Measurements from ENCODE around the gene SLC25A45. TPM values are rescaled to one million over a fixed set of nuclear protein-coding genes. Genes with fewer than 3 reads are reported as not detected.

SLC25A45 gene
- total RNA-seq, 1 donor from 2014 or later, result 4.6 TPM

GRCh38 chr11:65389294-65389980, 7.0 kb upstream of the SLC25A45 start:
- DNase-seq (ENCODE audit: low read depth), result no peak

DNA sequence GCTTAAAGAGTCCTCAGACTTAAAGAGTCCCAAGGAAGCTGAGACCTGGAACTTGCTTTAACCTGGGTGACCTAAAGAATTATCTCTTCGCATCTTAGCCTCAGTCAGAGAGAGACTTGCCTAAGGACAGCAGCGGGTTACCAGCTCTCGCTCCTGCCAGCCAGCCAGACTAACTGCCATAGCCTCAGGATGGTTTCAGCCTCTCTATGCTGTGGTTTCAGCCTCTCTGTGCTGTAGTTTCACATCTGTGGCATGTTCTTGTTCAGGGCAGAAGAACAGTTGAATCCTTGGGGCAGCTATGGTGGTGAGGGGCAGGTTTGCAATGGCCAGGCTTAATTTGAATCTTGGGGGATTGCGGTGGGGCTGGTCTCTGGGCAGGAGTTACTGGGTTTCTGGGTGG, 6.3 kb upstream of the SLC25A45 start:
- DNase-seq (ENCODE audit: low read depth), result no peak

GRCh38 chr11:65386307-65387140, 4.1 kb upstream of the SLC25A45 start, which contains the start of gene FRMD8:
Gene FRMD8 (plus strand): TSS chr11:65386637. CDS start chr11:65387037, 400 bp downstream.
- DNase-seq (ENCODE audit: low read depth), result peak; percentile 87

- no peak for DNase-seq (ENCODE audit: low read depth)
Measured at GRCh38 chr11:65384301-65384889, 1.9 kb upstream of the SLC25A45 start.

DNA sequence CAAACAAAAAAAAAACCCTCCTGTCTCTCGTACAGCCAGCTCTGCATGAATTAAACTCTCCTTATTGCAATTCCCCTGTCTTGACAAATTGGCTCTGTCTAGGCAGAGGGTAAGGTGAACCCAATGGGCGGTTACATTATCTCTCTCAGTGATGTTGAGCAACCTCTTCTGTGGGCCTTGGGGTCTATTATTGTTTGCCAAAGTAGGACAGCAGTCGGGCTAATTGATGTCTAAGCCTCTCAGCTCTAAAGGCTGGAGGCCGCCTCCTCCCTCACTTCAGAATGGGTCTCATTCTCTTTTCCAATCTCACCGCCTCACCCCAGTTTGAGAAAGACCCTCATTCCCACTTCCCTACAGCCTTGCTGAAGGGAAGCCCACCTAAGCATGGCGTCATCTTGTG, 1.3 kb upstream of the SLC25A45 start:
- DNase-seq (ENCODE audit: low read depth), result no peak

DNA sequence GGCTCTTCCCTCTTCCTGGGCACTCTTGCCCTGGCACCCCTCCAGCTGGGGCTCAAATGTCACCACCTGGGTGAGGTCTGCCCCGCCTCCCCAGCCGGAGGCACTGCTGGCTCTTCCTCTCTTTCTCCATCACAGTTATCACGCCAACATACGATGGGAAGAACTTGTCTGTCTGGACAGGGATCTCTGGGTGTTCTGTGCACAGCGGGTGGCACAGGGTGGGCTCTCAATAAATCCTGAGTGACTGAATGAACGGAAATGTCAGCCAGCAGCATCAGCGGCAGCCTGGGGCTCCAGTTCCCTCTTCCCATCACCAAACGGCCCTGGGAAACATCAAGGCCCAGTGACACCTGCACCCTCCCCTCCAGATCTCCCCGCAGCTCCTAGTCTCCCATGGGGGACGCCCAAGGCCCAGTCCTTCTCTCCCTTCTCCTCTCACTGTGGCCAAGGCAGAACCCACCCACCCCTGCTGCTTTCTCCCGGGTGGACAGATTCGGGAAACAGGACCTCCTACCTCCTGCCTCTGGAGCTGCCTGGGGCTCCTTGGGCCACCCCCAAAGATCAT, 440 bp upstream of the SLC25A45 start:
- DNase-seq (ENCODE audit: low read depth), result peak; percentile 95

- peak; percentile 87 for DNase-seq (ENCODE audit: low read depth)
Measured at GRCh38 chr11:65381716-65382032, 772 bp downstream of the SLC25A45 start.

DNA sequence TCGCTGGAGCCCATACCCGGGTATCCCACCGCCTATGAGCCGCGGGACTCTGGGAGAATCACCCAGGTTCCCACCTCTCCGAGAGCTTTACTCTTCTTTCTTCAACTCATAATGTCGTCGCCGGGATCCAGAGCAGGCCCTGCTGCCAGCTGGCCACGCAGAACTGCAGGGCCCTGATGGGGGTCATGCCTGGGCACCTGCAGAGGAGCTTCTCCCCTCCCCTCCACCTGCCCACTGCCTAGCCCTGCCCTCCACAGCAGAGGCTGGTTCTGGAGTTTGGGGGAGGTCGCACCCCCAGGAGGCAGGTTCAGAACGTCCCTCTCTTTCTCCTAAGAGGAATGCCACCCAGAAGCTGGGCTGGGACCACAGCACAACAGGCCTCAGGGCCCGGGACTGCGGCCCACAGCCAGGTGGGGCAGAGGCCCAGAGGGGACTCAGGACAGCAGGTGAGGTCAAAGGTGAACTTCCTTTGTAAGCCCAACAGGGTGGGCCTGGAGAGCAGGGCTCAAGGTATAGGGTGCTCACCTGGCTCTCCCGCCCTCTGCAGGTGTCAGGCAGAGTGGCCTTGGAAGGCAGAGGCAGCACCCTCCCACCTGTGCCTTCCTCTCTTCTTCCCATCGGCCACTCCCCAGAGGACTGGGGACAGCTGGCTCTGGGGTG, 1.9 kb downstream of the SLC25A45 start:
- no peak for DNase-seq (ENCODE audit: low read depth)

GRCh38 chr11:65379698-65380459, 2.6 kb downstream of the SLC25A45 start:
- no peak for DNase-seq (ENCODE audit: low read depth)

GRCh38 chr11:65378928-65379638, 3.4 kb downstream of the SLC25A45 start:
- DNase-seq (ENCODE audit: low read depth), result no peak

GRCh38 chr11:65378208-65378927, 4.1 kb downstream of the SLC25A45 start:
- no peak for DNase-seq (ENCODE audit: low read depth)

DNA sequence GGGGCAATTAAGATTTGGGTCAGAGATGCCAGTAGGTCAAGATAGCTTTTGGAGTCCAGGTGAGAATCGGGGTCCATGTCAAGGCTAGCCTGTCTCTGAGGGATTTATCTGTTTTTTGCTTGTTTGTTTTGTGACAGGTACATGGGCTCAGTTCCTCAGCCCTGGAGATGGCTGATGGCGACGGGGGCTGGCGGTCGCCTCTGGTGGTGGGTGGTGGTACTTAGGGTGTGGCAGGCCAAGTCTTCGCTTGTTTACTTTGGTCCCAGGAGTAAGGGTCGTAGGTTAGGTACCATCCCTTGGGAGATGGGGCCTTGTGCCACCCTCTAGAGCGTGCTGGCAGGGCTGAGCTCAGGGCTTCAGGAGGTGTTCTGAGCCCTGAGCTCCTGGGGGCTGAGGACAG, 4.7 kb downstream of the SLC25A45 start:
- DNase-seq (ENCODE audit: low read depth), result no peak

- DNase-seq (ENCODE audit: low read depth), result no peak
Measured at GRCh38 chr11:65377036-65377435, 5.4 kb downstream of the SLC25A45 start.

DNA sequence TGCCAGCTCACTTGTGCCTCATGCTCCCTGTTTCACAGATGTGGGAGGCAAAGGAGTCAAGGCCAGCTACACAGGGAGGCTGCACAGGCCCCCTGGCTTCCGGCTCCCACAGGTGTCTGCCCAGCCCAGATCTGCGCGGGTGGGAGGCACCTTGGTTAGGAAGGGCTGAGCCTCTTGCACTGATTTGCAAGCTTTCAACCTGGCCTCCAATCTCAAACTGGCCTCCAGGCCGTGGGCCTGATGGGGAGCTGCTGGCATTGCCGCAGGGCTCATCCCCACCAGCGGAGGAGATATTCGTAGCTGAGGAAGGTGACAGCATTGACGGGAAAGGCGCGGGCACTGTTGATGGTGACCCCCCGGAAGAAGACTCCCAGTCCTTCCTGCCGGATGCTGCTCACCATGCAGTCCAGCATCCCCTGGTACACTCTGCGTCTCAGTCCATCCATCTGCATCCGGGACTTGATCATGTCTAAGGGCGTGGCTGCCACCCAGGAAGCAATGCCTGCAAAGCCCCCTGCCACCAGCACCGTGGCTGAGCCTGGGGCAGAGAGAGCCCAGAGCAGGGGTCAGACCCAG, 6.2 kb downstream of the SLC25A45 start:
- no peak for DNase-seq (ENCODE audit: low read depth)

- DNase-seq (ENCODE audit: low read depth), result no peak
Measured at GRCh38 chr11:65375012-65375411, 7.4 kb downstream of the SLC25A45 start.

- DNase-seq (ENCODE audit: low read depth), result no peak
Measured at GRCh38 chr11:65373839-65374580, 8.4 kb downstream of the SLC25A45 start.

- no peak for DNase-seq (ENCODE audit: low read depth)
Measured at GRCh38 chr11:65370659-65371049, 11.8 kb downstream of the SLC25A45 start.

GRCh38 chr11:65366340-65366773, 16.1 kb downstream of the SLC25A45 start:
- DNase-seq (ENCODE audit: low read depth), result peak; percentile 84
